GM23248 (cell line): Measurements from ENCODE around the gene DNAAF5. TPM values are rescaled to one million over a fixed set of nuclear protein-coding genes. Genes with fewer than 3 reads are reported as not detected.
"Not testable (repeated sequence)": the region's sequence is repeated elsewhere in the genome, so short reads cannot be mapped to it uniquely, and the experiment has no call there.

Experiments
- DNase-seq: peaks from one replicate; pipeline ENCODE4 v3.0.0-alpha.2; 2015
- H2AFZ ChIP-seq: fragments of 200-600 bp; sonication (generic); 2 replicates; pipeline ENCODE4 v1.6.1; 2016; ENCODE audit warnings: antibody characterized with exemption
- H3F3A ChIP-seq: fragments of 200-600 bp; sonication (generic); 2 replicates; pipeline ENCODE4 v1.6.1; 2016; ENCODE audit warnings: mild to moderate bottlenecking, antibody characterized with exemption, mixed run types; ENCODE audit not compliant: insufficient read depth
- H3K27ac ChIP-seq: fragments of 200-600 bp; sonication (generic); 2 replicates; pipeline ENCODE4 v1.5.1; 2016; ENCODE audit warnings: mild to moderate bottlenecking
- H3K27me3 ChIP-seq: fragments of 200-600 bp; sonication (generic); replicated peaks from 2 replicates; pipeline ENCODE4 v1.6.1; 2016; ENCODE audit warnings: mild to moderate bottlenecking; ENCODE audit not compliant: insufficient read depth
- H3K36me3 ChIP-seq: fragments of 200-600 bp; sonication (generic); 2 replicates; pipeline ENCODE4 v1.6.1; 2016; ENCODE audit warnings: low read depth, mild to moderate bottlenecking
- H3K4me1 ChIP-seq: fragments of 200-600 bp; sonication (generic); 2 replicates; pipeline ENCODE4 v1.6.1; 2016; ENCODE audit warnings: mild to moderate bottlenecking; ENCODE audit not compliant: insufficient read depth
- H3K4me2 ChIP-seq: fragments of 200-600 bp; sonication (generic); one replicate; pipeline ENCODE4 v1.6.1; 2016; ENCODE audit warnings: mild to moderate bottlenecking; ENCODE audit not compliant: unreplicated experiment
- H3K4me3 ChIP-seq: fragments of 200-600 bp; sonication (generic); 2 replicates; pipeline ENCODE4 v1.5.1; 2016; ENCODE audit warnings: mild to moderate bottlenecking
- H3K79me2 ChIP-seq: fragments of 200-600 bp; sonication (generic); 2 replicates; pipeline ENCODE4 v1.6.1; 2016; ENCODE audit warnings: mild to moderate bottlenecking; ENCODE audit not compliant: insufficient read depth
- H3K9ac ChIP-seq: fragments of 200-600 bp; sonication (generic); 2 replicates; pipeline ENCODE4 v1.6.1; 2016; ENCODE audit warnings: mild to moderate bottlenecking
- H3K9me2 ChIP-seq: fragments of 200-600 bp; sonication (generic); 2 replicates; pipeline ENCODE4 v1.6.1; 2016; ENCODE audit warnings: mixed run types, mild to moderate bottlenecking, moderate library complexity; ENCODE audit not compliant: insufficient read depth
- H3K9me3 ChIP-seq: fragments of 200-600 bp; sonication (generic); one replicate; pipeline ENCODE4 v1.6.1; 2017; ENCODE audit warnings: low read depth
- H4K20me1 ChIP-seq: fragments of 200-600 bp; sonication (generic); 2 replicates; pipeline ENCODE4 v1.6.0; 2016; ENCODE audit not compliant: insufficient read depth
- EZH2 ChIP-seq: fragments of 200-600 bp; sonication (generic); IDR thresholded peaks from 2 replicates; pipeline ENCODE4 v1.6.1; 2018; ENCODE audit warnings: antibody characterized with exemption, mild to moderate bottlenecking; ENCODE audit not compliant: insufficient read depth, poor library complexity, severe bottlenecking
- EZH2phosphoT487 ChIP-seq: fragments of 200-600 bp; sonication (generic); IDR thresholded peaks from 2 replicates; pipeline ENCODE4 v1.6.1; 2018; ENCODE audit warnings: antibody characterized with exemption, moderate library complexity, mild to moderate bottlenecking, low read depth; ENCODE audit not compliant: insufficient read depth
- WGBS, 2 experiments: methylation state at CpG; one replicate each; pipeline ENCODE4 v1.1.6; 2015 to 2017; ENCODE audit warnings: low lambda C conversion rate in 2 of 2, low coverage in 1 of 2; ENCODE audit errors: missing lambda C conversion rate in 2 of 2; 5-methylcytosine and 5-hydroxymethylcytosine counted together
- in situ Hi-C: fragments of 300-500 bp; cut with MboI; formaldehyde crosslinking; loops from 2 replicates; pipeline ENCODE4 v1.15.0; 2020
- polyA plus RNA-seq: library from polyadenylated mRNA; unstranded; fragments of >200 nt; fragmentation: Nextera tagmentation; extraction: Ambion mirVana; gene quantifications from 2 replicates; pipeline ENCODE4 v1.2.1, GENCODE V29; 2016
- total RNA-seq: library from RNA; depleted of rRNA; stranded (reverse); fragments of >200 nt; shearing (Covaris generic); gene quantifications from 2 replicates; pipeline ENCODE4 v1.2.3, GENCODE V29; 2014

DNAAF5 gene
- total and polyA plus RNA-seq, 2 experiments from 2014 or later = 5.7 to 35.7 TPM

- no peaks in the 10 kb centered on the region for H3K27me3 ChIP-seq
- no peak for TF ChIP-seq EZH2phosphoT487
- TF ChIP-seq EZH2 = no peak
Measured at GRCh38 chr7:741850-742249, 15.4 kb downstream of the DNAAF5 start.

GRCh38 chr7:742791-743190 lies 16.3 kb downstream of the DNAAF5 start:
- no peak overlapping the region for H3K9ac ChIP-seq
- H3K36me3 ChIP-seq = no peaks in the 10 kb centered on the region
- no peaks in the 10 kb centered on the region for H3K4me1 ChIP-seq
- no peaks in the 10 kb centered on the region for H3F3A ChIP-seq
- TF ChIP-seq EZH2 = no peak
- TF ChIP-seq EZH2phosphoT487 = no peak
- no peak overlapping the region for H3K27ac ChIP-seq
- no peak overlapping the region for H2AFZ ChIP-seq
- no peak overlapping the region for H3K4me3 ChIP-seq
- no peaks in the 10 kb centered on the region for H3K27me3 ChIP-seq
- no peaks in the 10 kb centered on the region for H4K20me1 ChIP-seq
- DNase-seq = no peak
- 83 to 85% methylated on average over 8 of the region's 8 CpGs for WGBS, 2 experiments
- H3K9me3 ChIP-seq = no peaks in the 10 kb centered on the region
- H3K4me2 ChIP-seq = no peak overlapping the region
- peaks cover 14% of the 10 kb centered on the region for H3K79me2 ChIP-seq
- in situ Hi-C loops = no loop called here
- H3K9me2 ChIP-seq = no peaks in the 10 kb centered on the region

More at GRCh38 chr7:741850-742249, 15.4 kb downstream of the DNAAF5 start:
- Histone ChIP-seq H3K4me3 (no peak overlapping the region), H2AFZ (no peak overlapping the region), H3K9ac (no peak overlapping the region), H3F3A (no peaks in the 10 kb centered on the region), H3K9me2 (no peaks in the 10 kb centered on the region), H3K4me1 (no peaks in the 10 kb centered on the region), H3K9me3 (no peaks in the 10 kb centered on the region), H4K20me1 (no peaks in the 10 kb centered on the region), H3K27ac (no peak overlapping the region), H3K36me3 (no peaks in the 10 kb centered on the region), H3K4me2 (no peak overlapping the region), H3K79me2 (peaks cover 21% of the 10 kb centered on the region)
- in situ Hi-C loops = no loop called here
- no peak for DNase-seq
- WGBS, 2 experiments = 86 to 87% methylated on average over 15 of the region's 15 CpGs

GRCh38 chr7:743341-744127 lies 17.0 kb downstream of the DNAAF5 start:
- WGBS, 2 experiments = 90 to 91% methylated on average over 14 of the region's 14 CpGs
- H3K9me2 ChIP-seq, H2AFZ ChIP-seq, H4K20me1 ChIP-seq, H3K4me1 ChIP-seq, in situ Hi-C loops, H3K9me3 ChIP-seq, H3K4me2 ChIP-seq, DNase-seq, H3K9ac ChIP-seq, H3F3A ChIP-seq, H3K4me3 ChIP-seq, H3K27ac ChIP-seq, H3K79me2 ChIP-seq, H3K36me3 ChIP-seq, H3K27me3 ChIP-seq: not testable (repeated sequence)

- H4K20me1 ChIP-seq, DNase-seq, H3K9ac ChIP-seq, H3K79me2 ChIP-seq, in situ Hi-C loops, H3K9me3 ChIP-seq, H3K9me2 ChIP-seq, H3K27me3 ChIP-seq, H3K36me3 ChIP-seq, H3K4me1 ChIP-seq, H3K4me3 ChIP-seq, H3F3A ChIP-seq, H3K27ac ChIP-seq, H2AFZ ChIP-seq, H3K4me2 ChIP-seq: not testable (repeated sequence)
- 97 to 98% methylated on average over 5 of the region's 5 CpGs for WGBS, 2 experiments
Measured at GRCh38 chr7:744128-744520, 17.6 kb downstream of the DNAAF5 start.

- Histone ChIP-seq H3K9me2 (no peaks in the 10 kb centered on the region), H3K36me3 (no peaks in the 10 kb centered on the region), H3K79me2 (peaks cover 7% of the 10 kb centered on the region; the same call in 1 of the 2 replicates), H3K9ac (no peak overlapping the region), H3K4me2 (no peak overlapping the region), H3K9me3 (no peaks in the 10 kb centered on the region), H3K27ac (no peak overlapping the region), H3F3A (no peaks in the 10 kb centered on the region), H3K4me3 (no peak overlapping the region), H3K4me1 (no peaks in the 10 kb centered on the region), H4K20me1 (no peaks in the 10 kb centered on the region), H2AFZ (no peak overlapping the region), H3K27me3 (no peaks in the 10 kb centered on the region)
- DNase-seq = no peak
- in situ Hi-C loops = no loop called here
- no peak for TF ChIP-seq EZH2
- TF ChIP-seq EZH2phosphoT487 = no peak
- WGBS, 2 experiments = 95 to 98% methylated on average over 19 to 20 of the region's 20 CpGs
Measured at GRCh38 chr7:744854-745430, 18.4 kb downstream of the DNAAF5 start.
